ENCODE measurements around the gene NOL8.
A peak's percentile ranks its signal among the peaks of the same experiment; 100 is the strongest.

The NOL8 gene

DNA sequence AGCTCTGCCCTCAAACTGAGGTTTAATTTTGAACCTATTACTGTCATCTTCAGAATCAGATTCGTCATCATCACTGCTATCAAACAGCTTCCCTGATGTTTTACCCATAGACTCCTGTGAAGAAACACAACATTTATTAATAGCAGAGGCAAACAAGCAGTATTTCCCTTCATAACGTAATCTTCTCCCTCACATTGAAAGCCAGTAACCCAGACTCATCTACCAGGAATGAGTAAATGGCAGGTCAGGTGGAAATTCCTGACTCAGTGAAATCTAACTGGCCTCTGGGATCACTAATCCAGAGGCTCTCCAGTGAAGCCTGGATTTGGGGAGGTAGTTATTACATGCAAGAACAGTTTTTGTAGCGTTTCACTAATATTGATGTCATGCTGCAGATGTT lies 14.6 kb downstream of the NOL8 start:
- DNase-seq, result no peak

DNA sequence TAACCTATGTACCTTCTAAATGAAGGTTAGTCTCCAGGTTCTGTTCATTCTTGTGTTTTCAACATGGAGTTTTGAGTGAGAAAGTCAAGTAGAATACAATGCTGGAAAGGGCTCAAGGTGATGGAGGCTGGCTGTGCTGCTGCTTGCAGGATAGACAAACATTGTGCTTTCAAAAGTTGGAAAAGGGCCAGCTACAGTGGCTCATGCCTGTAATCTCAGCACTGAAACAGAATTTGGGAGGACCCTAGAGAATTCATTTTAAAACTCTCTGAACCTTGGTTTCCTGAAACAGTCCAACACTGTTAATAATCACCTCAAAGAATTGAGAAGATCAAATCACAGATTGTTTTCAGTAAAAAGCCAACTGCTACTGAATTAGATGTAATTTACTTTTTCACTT lies 16.3 kb downstream of the NOL8 start:
- no peak for DNase-seq

GRCh38 chr9:92300936-92301335 lies 24.2 kb downstream of the NOL8 start:
- no peak for DNase-seq

GRCh38 chr9:92299116-92299515 lies 26.0 kb downstream of the NOL8 start:
- DNase-seq, result no peak

GRCh38 chr9:92298036-92298435 lies 27.1 kb downstream of the NOL8 start:
- DNase-seq, result no peak

DNA sequence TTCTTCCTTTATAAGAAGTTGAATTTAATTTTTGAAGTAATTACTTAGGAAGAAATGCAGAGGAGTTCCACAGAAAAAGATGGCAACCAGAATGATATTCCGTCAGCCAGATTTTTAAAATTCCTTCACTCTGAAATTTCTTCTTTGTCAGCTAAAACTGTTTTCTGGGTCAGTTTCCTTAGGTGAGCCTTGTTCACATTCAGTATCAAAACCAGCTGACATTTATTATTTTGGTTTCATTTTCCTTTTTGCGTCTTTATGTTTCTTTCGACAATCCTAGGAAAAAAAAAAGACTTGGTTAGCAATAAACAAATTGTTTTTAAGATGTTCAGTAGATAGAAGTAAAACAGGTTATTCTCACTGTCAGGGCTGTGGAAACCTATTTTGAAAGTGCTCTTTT lies 27.5 kb downstream of the NOL8 start:
- DNase-seq, result no peak

DNA sequence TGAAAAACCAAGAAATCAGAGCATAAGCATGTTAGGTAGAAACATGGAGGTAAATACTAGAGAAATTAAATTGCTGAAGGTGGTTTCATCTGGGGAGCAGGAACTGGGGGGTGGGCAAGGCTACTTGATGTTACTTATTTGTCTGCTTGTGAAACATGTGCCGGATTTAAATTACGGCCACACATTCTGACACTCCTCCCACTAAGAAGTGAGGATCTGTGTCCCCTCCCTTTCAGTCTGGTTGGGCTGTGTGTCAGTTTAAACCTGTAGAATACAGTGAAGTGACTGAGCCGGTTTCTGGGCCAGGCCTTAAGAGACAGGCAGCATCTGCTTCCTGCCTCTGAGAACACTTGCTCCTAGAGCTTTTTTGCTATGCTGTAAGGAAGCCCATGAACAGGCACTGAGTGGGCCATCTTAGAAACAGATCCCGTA lies 29.3 kb downstream of the NOL8 start:
- no peak for DNase-seq

- no peak for DNase-seq
Measured at GRCh38 chr9:92295240-92295790, 29.8 kb downstream of the NOL8 start.

DNA sequence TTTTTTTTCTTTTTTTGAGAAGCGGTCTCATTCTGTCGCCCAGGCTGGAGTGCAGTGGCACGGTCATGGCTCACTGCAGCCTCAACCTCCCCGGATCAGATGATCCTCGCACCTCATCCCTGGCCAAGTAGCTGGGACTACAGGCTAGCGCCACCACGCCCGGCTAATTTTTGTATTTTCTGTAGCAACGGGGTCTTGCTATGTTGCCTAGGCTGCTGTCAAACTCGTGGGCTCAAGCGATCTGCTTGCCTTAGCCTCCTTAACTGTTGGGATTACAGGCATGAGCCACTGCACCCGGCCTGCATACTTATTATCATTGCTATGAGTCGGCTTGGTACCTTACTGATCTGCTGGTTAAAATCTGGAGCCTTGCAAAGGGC lies 30.9 kb downstream of the NOL8 start:
- peak; percentile 30 for DNase-seq

DNA sequence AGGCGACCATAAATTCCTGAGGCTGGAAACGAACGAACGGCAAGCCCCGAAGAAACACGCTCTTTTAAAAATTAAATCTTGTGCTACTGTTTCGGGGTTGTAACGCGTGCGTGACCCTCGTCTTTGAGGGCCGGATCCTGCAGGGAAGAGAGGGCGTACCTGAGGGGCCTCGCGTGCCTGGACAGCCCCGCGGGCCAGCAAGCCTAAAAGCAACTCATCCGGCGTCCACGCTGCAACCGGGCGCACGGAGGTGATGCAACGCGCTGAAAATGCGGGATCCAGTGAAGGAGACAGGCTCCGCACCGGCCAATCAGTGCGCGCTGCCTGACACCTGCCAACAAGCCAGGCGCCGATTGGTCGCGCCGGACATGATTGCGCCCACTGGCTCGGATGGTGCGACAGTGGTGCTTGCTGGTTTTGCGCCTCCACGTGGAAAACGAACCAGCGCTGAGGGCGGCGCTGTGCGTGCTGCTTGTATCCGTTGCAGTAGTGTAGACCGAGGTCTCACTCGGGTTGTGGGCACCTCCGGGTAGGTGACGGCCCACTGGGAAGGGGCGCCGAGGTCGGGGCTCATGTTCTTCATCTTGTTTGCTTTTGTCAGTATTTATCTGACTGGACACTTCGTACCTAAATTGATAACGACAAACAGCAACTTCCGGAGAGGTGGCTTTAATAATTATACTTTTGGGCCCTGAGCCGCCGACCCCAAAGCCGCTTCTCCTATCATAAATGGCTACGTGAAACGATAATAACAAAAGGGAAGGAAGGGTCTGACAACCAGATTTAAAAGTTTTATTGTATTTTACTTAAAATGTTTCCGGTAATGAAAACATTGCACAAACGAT lies 31.5 kb downstream of the NOL8 start, which contains the start of gene IARS1:
Gene IARS1 (minus strand): TSS at position 246 of the 845 bp plus-strand sequence. CDS start 4,278 bp downstream, outside the sequence.
- peak; percentile 99 for DNase-seq

DNA sequence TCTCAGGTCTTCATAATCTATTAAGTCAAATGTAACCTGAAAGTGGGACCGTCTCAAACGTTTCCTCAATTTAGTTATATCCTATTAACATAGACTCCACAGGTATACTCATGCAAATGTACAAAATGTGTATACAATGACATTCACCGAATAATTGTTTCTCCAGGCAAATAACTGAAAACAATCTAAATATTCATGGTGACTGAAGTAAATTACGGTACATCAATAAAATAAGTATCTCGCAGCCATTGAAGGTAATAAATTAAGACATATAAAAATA lies 32.1 kb downstream of the NOL8 start:
- no peak for DNase-seq

- no peak for DNase-seq
Measured at GRCh38 chr9:92292338-92293074, 32.6 kb downstream of the NOL8 start.

GRCh38 chr9:92291577-92291976 lies 33.6 kb downstream of the NOL8 start:
- no peak for DNase-seq

GRCh38 chr9:92290785-92291429 lies 34.2 kb downstream of the NOL8 start:
- DNase-seq, result no peak

GRCh38 chr9:92289708-92290390 lies 35.3 kb downstream of the NOL8 start:
- peak; percentile 61 for DNase-seq

DNA sequence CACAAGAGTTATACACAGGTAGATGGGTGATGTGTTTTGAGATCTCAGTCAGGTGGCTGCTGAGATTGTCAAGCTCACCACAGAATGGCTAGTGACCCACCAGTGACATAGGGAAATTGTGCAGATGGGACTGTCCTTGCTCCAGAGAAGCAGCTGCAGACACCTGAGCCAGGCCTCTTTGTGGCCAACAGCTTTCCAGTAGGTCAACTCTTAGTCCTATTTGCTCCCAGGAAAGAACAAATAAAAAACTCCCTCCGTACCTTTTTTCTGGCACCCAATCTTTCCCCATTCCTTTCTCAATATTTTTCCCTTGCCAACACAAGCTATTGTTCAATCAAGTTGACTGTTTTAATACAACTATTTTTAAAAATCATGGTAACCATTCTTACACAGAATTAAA lies 45.8 kb downstream of the NOL8 start:
- no peak for DNase-seq

DNA sequence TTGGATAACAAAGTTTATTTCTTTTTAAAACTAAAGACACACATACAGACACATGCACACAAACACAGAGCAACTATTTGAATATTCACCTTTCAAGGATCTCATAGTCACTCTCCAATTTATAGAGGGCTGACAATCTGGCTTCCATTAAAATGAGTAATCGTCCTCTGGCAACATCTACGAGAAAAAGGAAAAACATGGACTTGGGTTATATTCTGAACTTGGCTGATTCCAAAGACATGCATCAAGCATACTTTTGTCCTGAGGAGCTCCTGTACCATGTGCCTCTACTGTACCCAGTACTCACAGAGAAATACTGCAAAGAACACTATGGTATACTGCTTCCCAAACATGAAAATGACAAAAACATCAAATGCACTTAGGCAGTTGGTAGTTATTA lies 47.0 kb downstream of the NOL8 start:
- peak; percentile 68 for DNase-seq

DNA sequence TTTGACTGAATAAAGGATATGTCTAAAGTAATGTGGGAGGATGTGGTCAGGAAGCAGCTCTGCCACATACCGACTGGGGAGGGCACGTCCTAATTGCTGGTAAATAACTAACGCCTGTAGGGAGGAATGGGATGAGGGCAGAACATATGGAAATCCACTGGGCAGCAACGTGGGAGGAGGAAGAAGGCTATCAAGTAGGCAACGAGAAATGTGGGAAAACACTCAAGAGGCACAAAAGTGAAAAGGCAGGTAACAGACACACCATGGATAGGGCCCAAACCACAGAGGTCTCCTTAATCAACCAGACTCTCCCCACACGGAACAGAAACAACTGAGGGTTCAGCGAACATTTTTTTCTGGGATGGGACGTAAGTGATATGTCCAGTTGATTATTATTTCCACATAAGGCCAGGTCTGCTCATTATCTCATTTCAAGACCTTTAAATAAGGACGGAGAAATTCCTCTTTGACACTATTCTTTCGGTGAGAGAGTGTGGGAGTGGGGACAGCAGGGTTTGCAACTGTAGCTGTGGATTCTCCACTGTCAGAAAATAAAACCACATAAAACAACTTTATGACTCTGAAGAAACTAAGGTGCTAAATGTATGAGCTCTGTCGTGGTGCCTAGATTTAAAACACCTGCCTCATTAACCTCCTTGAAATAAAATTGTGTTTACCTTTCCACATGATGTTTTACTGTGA lies 48.7 kb downstream of the NOL8 start:
- DNase-seq, result no peak

DNA sequence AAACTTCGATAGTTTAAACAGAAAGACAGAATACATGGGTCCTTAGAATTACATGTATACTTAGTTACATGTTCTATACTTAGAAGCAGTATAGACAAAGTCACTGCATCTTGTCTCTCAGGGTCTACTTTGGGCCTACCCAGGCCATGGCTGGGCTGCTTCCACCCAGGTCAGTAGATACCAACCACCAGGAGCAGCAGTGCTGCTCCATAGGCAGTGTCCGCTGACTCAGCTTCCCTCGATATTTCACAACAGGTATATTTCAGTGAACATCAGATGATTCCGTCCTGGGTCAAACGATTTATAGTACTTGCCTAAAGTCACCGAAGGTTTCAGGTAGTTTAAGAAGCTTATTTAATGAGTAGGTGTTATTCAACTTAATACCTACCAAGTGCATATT lies 49.6 kb downstream of the NOL8 start:
- DNase-seq, result no peak

GRCh38 chr9:92270511-92270910 lies 54.6 kb downstream of the NOL8 start:
- DNase-seq, result no peak

GRCh38 chr9:92266486-92266885 lies 58.7 kb downstream of the NOL8 start:
- no peak for DNase-seq

DNA sequence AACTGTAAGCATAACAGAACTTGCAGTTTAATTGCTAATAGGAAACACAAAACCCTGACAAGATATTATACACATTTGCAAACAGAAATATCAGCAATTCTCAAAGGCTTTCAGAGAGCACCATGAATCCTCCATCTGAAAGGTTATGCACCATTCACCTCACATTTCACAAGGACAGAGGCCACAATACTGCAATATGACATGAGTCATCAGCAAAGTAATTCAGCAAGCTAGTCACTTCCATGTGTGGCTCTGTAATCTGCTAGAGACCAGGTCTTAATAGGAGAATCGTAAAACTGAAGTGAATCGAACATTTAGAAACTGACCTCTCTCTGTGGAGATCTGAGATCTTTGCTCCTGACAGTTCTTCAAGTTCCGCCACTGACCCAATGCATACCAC lies 60.0 kb downstream of the NOL8 start:
- DNase-seq, result no peak
